ENCODE results near the gene RAB40A. TPM values are rescaled to one million over a fixed set of nuclear protein-coding genes. Genes with fewer than 3 reads are reported as not detected.
A peak's percentile ranks its signal among the peaks of the same experiment; 100 is the strongest.

Gene RAB40A
- total and polyA plus RNA-seq, 10 of the 15 experiments (the other 5 are each of a cell fraction or from before 2014, with no cell fraction given) = 0.10 to 0.42 (median 0.26) TPM

DNA sequence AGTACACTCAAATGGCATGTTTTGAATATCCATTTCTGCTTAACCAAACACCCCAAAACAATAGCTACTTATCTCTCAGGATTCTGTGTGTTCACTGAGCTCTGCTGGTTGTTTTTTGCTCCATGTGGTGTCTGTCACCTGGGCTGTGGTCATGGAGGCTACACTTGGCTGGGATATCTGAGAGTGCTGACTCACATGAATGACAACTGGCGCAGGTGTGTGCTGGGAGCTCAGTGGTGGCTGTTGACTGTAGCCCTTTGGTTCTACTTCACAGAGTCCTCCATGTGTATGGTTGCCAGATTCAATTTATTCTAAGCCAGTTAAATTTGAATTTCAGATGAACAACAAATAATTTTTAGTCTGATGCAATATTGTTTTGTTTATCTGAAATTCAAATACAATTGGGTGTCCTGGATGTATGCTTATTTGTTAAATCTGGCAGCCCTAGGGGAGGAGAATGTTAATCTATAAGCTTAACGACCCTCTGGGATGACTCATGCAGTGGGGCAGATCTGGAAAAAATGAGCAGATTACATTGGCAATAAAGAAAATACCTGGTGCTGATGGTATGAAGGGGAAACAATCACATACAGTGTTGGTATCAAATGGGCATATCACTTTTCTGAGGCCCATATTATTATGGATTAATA, 37.8 kb upstream of the RAB40A start:
- H3K36me3 ChIP-seq (ENCODE audit: control insufficient read depth in 2 of 2, insufficient read depth in 2 of 2, low read length in 1 of 2) = no peaks in the 10 kb centered on the region
- intact Hi-C loops (cut with micrococcal nuclease; ENCODE audit: unreplicated experiment) = no loop called here
- no peak overlapping the region for H2AFZ ChIP-seq (ENCODE audit: control insufficient read depth, low read depth, low read length)
- no peak overlapping the region for H3K9ac ChIP-seq (ENCODE audit: control insufficient read depth, insufficient read depth, low read length)
- CTCF ChIA-PET = no interaction called here
- H4K20me1 ChIP-seq (ENCODE audit: control insufficient read depth, insufficient read depth) = no peaks in the 10 kb centered on the region
- FAIRE-seq = no peak
- no peaks in the 10 kb centered on the region; the same call in 1 of the 2 replicates for H3K4me1 ChIP-seq (ENCODE audit: control insufficient read depth, insufficient read depth, low read length)
- TF ChIP-seq EGR1 (IDR thresholded peaks at IDR 0.05; ENCODE audit: borderline replicate concordance in 1 of 2, low read depth in 2 of 2, low read length in 2 of 2) (no peak), SP1 (IDR thresholded peaks at IDR 0.05; ENCODE audit: low read depth, low read length) (no peak), NFXL1 (IDR thresholded peaks at IDR 0.05; ENCODE audit: borderline replicate concordance) (no peak), NFYA (IDR thresholded peaks at IDR 0.05; ENCODE audit: borderline replicate concordance, low read depth, low read length) (no peak)
- H3K79me2 ChIP-seq (ENCODE audit: control insufficient read depth, insufficient read depth, low read length) = no peaks in the 10 kb centered on the region
- H3K4me2 ChIP-seq (ENCODE audit: control insufficient read depth, insufficient read depth) = no peak overlapping the region
- POLR2A ChIA-PET = no interaction called here
- RAD21 ChIA-PET (ENCODE audit: unreplicated experiment) = no interaction called here
- ATAC-seq = no peak
- WGBS (ENCODE audit: insufficient coverage, insufficient replicate concordance, low lambda C conversion rate, missing lambda C conversion rate) = 0% methylated on average over 2 of the region's 2 CpGs
- no peak for DNase-seq (ENCODE audit: low read depth, low spot score)
- H3K27ac ChIP-seq (ENCODE audit: control insufficient read depth, insufficient read depth) = no peak overlapping the region
- H3K4me3 ChIP-seq = no peak overlapping the region
- no TSS peak for BruUV-seq (replicated peaks)
- SMC1A ChIA-PET (ENCODE audit: uncharacterized antibody, unreplicated experiment) = interaction anchor here (0.6 to 1.2 kb wide), 3 partner anchors 22 to 129 kb away, joined by 3 to 4 read pairs (median 4); partner anchors contain the start of gene MORF4L2
- in situ Hi-C loops (cut with MboI) = no loop called here
- H3K9me3 ChIP-seq (replicated peaks; ENCODE audit: control insufficient read depth, insufficient read depth, low read length) = no peaks in the 10 kb centered on the region
- H3K27me3 ChIP-seq (replicated peaks in 1 of 2; ENCODE audit: control insufficient read depth in 2 of 2, insufficient read depth in 2 of 2, low read length in 1 of 2) = no peaks in the 10 kb centered on the region; a peak in 1 of 4 replicates

DNA sequence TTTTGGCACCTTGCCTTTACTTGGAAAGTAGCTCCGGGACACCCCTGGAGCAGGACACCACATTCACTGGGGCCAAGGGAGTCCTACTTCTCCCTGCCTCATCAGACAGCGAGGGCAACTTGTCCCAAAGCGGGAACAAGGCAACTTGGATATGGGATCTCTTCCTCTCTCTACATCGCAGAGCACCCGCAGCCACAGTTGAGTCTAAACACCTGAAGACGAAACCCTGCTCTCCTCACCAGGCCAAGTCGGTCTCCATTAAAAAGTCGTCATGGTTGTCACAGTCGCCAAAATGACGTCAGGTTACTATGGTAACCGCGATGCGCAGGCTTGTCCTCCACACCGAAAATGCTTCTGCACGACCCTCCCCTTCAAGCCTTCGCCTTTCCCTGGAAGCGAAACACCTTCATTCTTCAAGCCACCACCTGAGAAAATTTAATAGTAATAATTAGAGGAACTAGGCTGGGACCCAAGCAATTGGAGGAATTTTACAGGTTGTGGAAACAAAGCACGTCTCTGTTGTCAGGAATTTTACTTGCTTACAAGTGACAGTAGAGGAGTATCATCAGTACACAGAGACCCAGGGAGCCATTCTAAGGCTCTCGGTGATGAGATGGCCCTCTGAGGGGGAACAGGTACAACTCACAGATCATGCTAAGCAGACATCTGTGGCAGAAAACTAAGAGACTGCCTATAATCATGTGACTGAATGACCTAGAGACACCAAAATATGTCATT, 35.6 kb upstream of the RAB40A start:
- no peaks in the 10 kb centered on the region for H3K36me3 ChIP-seq (ENCODE audit: control insufficient read depth in 2 of 2, insufficient read depth in 2 of 2, low read length in 1 of 2)
- no peak for DNase-seq (ENCODE audit: low read depth, low spot score)
- peak overlapping the region; percentile 92 for H2AFZ ChIP-seq (ENCODE audit: control insufficient read depth, low read depth, low read length)
- ATAC-seq = peak; percentile 94
- H3K27me3 ChIP-seq (replicated peaks in 1 of 2; ENCODE audit: control insufficient read depth in 2 of 2, insufficient read depth in 2 of 2, low read length in 1 of 2) = no peaks in the 10 kb centered on the region; a peak in 1 of 4 replicates
- TF ChIP-seq ZZZ3 (IDR thresholded peaks at IDR 0.05; ENCODE audit: control insufficient read depth, insufficient read length, low read depth) = no peak
- no peak for TF ChIP-seq CHD2 (IDR thresholded peaks at IDR 0.05; ENCODE audit: borderline replicate concordance, low read depth, low read length)
- peak; percentile 97 for TF ChIP-seq BMI1 (IDR thresholded peaks at IDR 0.05; ENCODE audit: borderline replicate concordance)
- no peak for TF ChIP-seq IKZF1 (conservative IDR thresholded peaks at IDR 0.05)
- TF ChIP-seq POLR2AphosphoS5 (IDR thresholded peaks at IDR 0.05; ENCODE audit: low read length) = 0 out of 2 replicates have a peak, but pooled peaks have one; percentile 51
- no peak for TF ChIP-seq MEF2A (IDR thresholded peaks at IDR 0.05; ENCODE audit: insufficient read depth, low read depth, low read length)
- peak; percentile 59; the same call in 1 of the 2 replicates for TF ChIP-seq YY1 (IDR thresholded peaks at IDR 0.05; ENCODE audit: low read depth, low read length)
- TF ChIP-seq, protein P1, sequence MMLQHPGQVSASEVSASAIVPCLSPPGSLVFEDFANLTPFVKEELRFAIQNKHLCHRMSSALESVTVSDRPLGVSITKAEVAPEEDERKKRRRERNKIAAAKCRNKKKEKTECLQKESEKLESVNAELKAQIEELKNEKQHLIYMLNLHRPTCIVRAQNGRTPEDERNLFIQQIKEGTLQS (IDR thresholded peaks at IDR 0.05; ENCODE audit: borderline replicate concordance, extremely low read depth, low read depth, low read length) = peak; percentile 53; the same call in 1 of the 2 replicates
- TF ChIP-seq SRF (IDR thresholded peaks at IDR 0.05; ENCODE audit: low read depth in 2 of 2, low read length in 2 of 2) = peak in 1 of 2 experiments; percentile 57; a peak in 1 of 4 replicates
- peak; percentile 98 for TF ChIP-seq CREM (IDR thresholded peaks at IDR 0.05; ENCODE audit: low read depth)
- TF ChIP-seq CREB1 (IDR thresholded peaks at IDR 0.05; ENCODE audit: low read depth) = peak; percentile 99
- TF ChIP-seq ATF7 (IDR thresholded peaks at IDR 0.05; ENCODE audit: low read depth) = peak; percentile 91
- TF ChIP-seq POLR2A (IDR thresholded peaks at IDR 0.05; ENCODE audit: low read depth, low read length) = peak; percentile 66
- peak; percentile 43; the same call in 1 of the 2 replicates for TF ChIP-seq HCFC1 (IDR thresholded peaks at IDR 0.05; ENCODE audit: low read length)
- no peaks in the 10 kb centered on the region for H3K9me3 ChIP-seq (replicated peaks; ENCODE audit: control insufficient read depth, insufficient read depth, low read length)
- in situ Hi-C loops (cut with MboI) = no loop called here
- H3K27ac ChIP-seq (ENCODE audit: control insufficient read depth, insufficient read depth) = peak overlapping the region; percentile 35
- H3K4me1 ChIP-seq (ENCODE audit: control insufficient read depth, insufficient read depth, low read length) = no peaks in the 10 kb centered on the region; the same call in 1 of the 2 replicates
- peak overlapping the region; percentile 57 for H3K4me2 ChIP-seq (ENCODE audit: control insufficient read depth, insufficient read depth)
- intact Hi-C loops (cut with micrococcal nuclease; ENCODE audit: unreplicated experiment) = no loop called here
- SMC1A ChIA-PET (ENCODE audit: uncharacterized antibody, unreplicated experiment) = no interaction called here
- POLR2A ChIA-PET = no interaction called here
- peak; percentile 69 for FAIRE-seq
- 24% methylated on average over 19 of the region's 19 CpGs for WGBS (ENCODE audit: insufficient coverage, insufficient replicate concordance, low lambda C conversion rate, missing lambda C conversion rate)
- CTCF ChIA-PET = no interaction called here
- no TSS peak for BruUV-seq (replicated peaks)
- H3K4me3 ChIP-seq = peak overlapping the region; percentile 58
- no peaks in the 10 kb centered on the region for H4K20me1 ChIP-seq (ENCODE audit: control insufficient read depth, insufficient read depth)
- H3K79me2 ChIP-seq (ENCODE audit: control insufficient read depth, insufficient read depth, low read length) = no peaks in the 10 kb centered on the region
- RAD21 ChIA-PET (ENCODE audit: unreplicated experiment) = interaction anchor here (0.6 kb wide), 1 partner anchor 263 kb away, joined by 3 read pairs; no protein-coding TSS in a partner anchor
- H3K9ac ChIP-seq (ENCODE audit: control insufficient read depth, insufficient read depth, low read length) = peak overlapping the region; percentile 78

All from GM12878 (cell line).